GM13977 (cell line): ENCODE measurements around the gene ABHD3.
"Not testable (repeated sequence)": the region's sequence is repeated elsewhere in the genome, so short reads cannot be mapped to it uniquely, and the experiment has no call there.

Experiments
- DNase-seq: peaks from one replicate; pipeline ENCODE4 v3.0.0; 2012; ENCODE audit warnings: low spot score
- CTCF ChIP-seq: IDR thresholded peaks from 2 replicates; pipeline ENCODE4 v1.5.1; 2012; ENCODE audit warnings: mild to moderate bottlenecking, control low read depth; ENCODE audit not compliant: insufficient read depth; ENCODE audit errors: extremely low read depth, missing control alignments
- in situ Hi-C: fragments of 300-500 bp; cut with MboI; formaldehyde crosslinking; loops from one replicate; pipeline ENCODE4 v1.12.0; 2022; ENCODE audit warnings: low sequenced_read_pairs, low pct_unique_long_range_greater_than_20kb, mixed read lengths, inconsistent platforms; ENCODE audit not compliant: unreplicated experiment

ABHD3 gene

DNA sequence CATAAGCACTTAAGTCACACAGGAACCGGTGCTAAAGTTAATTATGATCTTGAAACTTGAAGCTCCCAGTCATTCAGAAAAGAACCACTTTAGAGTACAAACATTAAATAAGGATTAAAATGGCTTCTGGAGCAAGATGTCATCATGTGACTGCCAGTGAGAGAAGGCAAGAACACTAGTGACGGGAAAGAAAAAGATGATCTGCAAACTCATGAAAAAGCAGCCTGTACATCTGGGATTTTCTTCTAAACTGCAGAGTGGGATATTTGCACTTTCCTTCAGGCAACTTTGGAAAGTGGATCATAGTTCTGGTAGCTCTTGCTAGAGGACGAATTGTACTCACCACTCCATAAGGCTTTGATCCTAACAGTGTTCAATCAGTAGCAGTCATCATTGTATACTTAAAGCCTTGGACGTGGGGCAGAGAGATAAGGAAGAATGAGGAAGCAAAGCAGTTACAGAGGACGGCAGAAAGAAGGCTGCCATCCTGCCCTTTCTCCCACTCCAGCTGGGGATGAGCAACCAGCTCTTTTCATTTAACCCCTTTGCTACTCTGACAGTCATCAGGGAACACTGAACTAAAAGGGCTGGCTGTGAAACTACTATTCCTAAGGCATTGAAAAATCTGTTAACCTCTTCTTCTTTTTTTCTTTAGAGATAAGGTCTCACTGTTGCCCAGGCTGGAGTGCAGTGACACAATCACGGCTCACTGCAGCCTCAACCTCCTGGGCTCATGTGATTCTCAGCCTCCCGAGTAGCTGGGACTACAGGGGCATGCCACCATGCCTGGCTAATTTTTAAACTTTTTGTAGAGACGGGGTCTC, 18.1 kb downstream of the ABHD3 start:
- no peak for TF ChIP-seq CTCF
- in situ Hi-C loops = no loop called here
- no peak for DNase-seq

GRCh38 chr18:21685556-21685981, 19.0 kb downstream of the ABHD3 start:
- DNase-seq, in situ Hi-C loops: not testable (repeated sequence)

GRCh38 chr18:21684731-21685130, 19.8 kb downstream of the ABHD3 start:
- in situ Hi-C loops = no loop called here
- DNase-seq = peak; percentile 37
- no peak for TF ChIP-seq CTCF

GRCh38 chr18:21682371-21683051, 22.1 kb downstream of the ABHD3 start:
- in situ Hi-C loops = no loop called here
- peak; percentile 44 for DNase-seq

GRCh38 chr18:21680161-21680560, 24.4 kb downstream of the ABHD3 start:
- DNase-seq = no peak
- in situ Hi-C loops = no loop called here
- TF ChIP-seq CTCF = no peak

More at GRCh38 chr18:21682371-21683051, 22.1 kb downstream of the ABHD3 start:
- TF ChIP-seq CTCF = no peak

GRCh38 chr18:21678859-21679258, 25.7 kb downstream of the ABHD3 start:
- no peak for TF ChIP-seq CTCF
- in situ Hi-C loops = no loop called here
- DNase-seq = no peak

GRCh38 chr18:21675354-21675753, 29.2 kb downstream of the ABHD3 start:
- DNase-seq, in situ Hi-C loops: not testable (repeated sequence)
